Muscle of arm (tissue), 12 donors: ENCODE measurements around the gene TCERG1L. TPM values are rescaled to one million over a fixed set of nuclear protein-coding genes. Genes with fewer than 3 reads are reported as not detected.

Experiments used
- DNase-seq: peaks from one replicate; pipeline ENCODE4 v3.0.0-alpha.2; 2013
- polyA plus RNA-seq, 12 donors: library from polyadenylated mRNA; unstranded; fragments of 120-200 nt; gene quantifications; one replicate each; pipeline ENCODE4 v1.2.1, GENCODE V29; 2013; ENCODE audit not compliant: insufficient read length in 12 of 12

TCERG1L gene
- polyA plus RNA-seq, 12 donors: 0.07 to 3.0 (median 0.19) TPM; not detected in 2

DNA sequence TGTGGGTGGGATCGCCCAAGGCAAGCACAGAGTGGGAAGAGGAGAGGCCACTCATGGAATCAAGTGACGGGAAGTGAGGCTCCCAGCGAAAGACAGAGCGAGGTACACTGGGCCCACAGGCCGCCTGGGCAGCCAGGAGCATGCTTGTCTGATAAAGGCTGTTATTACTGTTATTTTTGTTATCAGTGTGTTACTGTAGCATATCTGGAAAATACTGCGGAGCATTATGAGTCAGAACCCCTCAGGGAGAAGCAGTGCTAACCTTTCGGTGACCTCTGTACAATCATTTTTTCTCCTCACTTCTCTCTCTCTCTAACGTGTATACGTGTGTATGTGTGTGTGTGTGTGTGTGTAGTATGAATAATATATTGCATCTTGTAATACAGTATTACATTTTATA, 3.8 kb upstream of the TCERG1L start:
- no peak for DNase-seq

DNA sequence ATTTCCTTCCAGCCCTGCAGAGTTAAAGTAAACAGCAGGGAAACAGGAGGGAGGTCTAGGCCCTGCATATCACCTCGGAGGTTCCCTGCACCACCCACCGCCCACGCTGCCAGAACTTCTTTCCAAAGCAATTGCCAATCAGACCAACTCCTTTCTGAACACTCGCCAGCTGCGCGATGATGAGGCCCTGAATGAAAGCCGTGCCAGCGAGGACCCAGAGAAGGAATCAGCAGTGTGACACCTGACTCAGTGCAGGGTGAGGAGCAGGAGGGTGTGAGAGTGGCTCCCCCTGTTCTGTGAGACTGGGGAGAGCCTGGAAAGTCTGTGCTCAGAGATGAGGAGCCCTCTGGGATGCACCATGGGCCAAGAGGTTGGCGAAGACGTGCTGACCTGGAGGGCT, 3.3 kb upstream of the TCERG1L start:
- no peak for DNase-seq

DNA sequence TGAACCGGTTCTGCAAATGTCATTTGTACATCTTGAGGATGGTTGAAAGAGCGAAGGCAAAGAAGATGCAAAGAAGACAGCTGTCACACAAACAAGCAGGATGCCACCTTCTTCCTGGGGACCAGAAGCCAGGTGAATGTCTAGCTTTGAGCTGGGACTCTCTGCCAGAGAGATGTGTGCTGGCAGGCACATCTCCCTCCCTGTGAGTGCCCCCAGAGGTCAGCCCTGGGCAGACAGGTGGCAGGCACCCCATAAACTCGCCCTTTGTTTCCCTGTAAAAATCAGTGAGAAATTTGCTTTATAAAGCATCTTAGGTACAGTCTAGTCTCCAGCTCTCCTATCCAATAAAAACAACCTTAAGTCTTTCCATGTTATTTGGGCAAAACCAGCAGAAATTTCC, 2.6 kb upstream of the TCERG1L start:
- DNase-seq: no peak

DNA sequence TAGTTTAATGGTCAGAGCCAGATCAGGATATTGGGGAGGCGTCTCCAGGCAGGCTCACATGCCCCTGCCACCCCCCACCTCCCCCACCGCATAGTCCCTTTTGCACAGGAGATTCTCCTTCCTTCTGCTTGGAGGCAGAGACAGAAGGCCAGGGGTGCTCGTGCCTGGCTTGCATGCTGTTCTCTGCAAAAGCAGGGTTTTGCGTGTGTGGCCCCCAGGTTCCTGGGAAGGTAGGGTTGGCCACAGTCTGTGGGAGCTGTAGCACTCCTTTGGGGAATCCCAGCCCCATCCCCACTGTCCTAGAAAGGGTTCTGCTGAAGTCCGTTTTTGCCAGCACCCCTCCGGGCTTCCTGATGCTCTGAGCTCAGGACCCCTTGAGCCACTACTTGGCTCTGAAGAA, 1.9 kb upstream of the TCERG1L start:
- DNase-seq: no peak

DNA sequence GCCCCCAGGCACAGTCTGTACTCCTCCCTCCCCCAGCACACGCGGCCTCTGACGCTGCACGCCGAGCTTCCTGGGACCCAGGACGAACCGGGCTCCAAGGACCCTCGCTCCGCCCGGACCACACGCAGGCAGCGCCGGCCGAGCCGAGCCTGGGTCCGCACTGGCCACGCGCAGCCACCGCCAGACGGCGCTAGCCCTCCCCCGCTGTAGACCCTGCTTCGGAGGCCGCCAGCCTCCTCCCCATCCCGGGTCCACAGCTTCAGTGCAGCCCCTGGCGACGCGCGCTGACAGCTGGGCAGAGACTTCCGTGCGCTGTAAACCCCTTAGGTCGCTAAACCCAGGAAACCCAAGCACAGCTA, 936 bp upstream of the TCERG1L start:
- DNase-seq: peak; percentile 31

DNA sequence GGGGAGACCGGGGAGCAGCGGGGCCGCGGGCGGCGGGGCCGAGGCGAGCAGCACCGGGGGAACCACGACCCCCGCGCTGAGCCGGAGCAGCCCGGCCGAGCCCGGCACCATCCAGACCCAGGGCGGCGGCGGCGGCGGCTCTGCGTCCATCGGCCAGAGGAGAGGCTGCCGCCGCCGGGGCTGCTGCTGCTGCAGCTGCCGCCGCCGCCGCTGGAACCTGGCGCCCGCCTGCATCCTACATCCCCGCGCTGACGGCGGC, 190 bp downstream of the TCERG1L start:
- DNase-seq: no peak

DNA sequence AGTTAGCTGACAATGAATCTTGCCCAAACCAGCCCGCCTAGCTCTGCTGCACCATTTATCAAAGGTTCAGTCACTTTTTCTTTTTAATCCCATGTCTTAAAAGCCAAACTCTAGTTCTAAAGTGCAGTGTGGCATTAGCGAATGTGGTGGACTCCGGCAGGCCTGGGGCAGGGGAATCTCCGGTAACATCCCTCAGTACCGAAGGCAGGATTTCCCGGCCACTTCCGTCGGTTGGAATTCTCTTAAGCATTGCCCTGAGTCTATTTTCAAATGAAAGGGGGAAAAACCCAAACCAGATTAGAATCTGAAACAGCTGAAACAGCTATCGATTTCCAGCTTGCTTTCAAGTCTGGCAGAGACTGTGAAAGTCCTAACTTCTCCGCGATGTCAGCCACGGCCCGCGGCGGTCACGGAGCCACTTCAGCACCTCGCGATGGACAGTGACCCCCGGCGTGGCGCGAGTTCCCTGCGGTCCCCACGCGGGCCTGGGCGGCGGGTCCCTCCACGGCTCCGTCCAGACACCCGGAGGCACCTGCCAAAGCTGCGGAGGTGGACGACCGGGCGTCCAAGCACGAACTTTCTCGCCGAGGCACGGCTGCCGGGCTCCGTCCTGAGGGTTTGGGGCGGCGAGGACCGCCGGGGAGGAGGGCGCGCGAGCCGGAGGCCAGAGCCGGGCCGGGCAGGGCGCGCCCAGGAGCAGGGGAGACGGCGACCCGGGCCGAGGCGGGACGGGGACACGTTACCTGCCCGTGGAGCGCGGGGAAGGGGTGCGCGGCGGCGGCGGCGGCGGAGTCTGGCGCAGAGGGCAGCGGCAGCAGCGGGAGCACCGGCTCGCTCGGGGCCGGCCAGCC, 745 bp downstream of the TCERG1L start:
- no peak for DNase-seq

DNA sequence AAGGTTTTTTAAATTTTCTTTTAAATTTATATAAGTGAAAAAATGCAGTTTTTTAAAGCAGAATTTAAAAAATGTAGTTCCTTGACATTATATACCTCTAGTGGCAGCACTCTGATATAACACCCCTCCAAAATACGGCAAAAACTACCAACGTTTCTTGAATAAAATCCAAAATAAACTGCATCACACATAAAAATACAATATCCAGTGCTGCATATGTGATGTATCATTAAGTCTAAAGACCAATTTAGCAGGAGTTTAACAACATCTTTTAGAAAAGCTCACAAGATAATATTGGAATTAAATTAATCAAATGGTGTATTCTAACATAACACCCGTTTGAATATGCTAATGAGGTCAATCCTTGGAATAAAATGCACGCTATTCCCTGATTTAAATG, 1.4 kb downstream of the TCERG1L start:
- DNase-seq: no peak

DNA sequence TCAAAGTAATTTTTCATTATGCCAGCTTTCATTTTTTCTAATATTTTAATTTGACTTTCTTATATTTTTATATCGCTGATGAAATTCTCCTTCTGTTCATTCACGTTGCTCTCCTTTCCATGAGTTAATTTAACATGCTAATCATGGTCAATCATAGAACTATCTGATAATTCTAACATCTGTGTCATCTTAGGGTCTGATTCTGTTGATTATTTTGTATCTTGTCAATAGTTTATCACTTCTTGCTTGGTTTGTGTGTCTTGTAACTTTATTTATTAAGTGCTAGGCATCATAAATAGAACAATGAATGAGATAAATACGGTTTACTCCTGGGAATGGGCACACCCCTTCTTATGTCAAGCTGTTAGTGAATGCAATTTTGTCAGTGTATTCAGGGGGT, 11.0 kb downstream of the TCERG1L start:
- DNase-seq: no peak

DNA sequence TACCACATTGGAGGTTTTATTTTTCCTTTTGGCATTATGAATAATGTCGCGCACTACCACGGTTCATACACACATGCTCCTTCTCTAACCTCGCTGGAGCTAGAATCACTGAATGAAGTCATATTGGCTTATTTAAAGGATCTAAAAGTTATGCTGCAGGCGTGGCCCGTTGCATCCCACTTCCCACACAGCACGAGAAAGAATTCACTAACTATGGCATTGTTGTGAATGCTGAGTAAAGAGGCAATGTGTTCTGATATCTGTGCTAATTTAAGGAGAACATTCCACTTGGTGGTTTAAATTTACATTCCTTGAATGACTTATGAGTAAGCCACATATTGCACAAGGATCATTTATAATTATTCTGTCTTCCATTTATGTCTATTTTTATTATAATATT, 20.7 kb downstream of the TCERG1L start:
- no peak for DNase-seq

DNA sequence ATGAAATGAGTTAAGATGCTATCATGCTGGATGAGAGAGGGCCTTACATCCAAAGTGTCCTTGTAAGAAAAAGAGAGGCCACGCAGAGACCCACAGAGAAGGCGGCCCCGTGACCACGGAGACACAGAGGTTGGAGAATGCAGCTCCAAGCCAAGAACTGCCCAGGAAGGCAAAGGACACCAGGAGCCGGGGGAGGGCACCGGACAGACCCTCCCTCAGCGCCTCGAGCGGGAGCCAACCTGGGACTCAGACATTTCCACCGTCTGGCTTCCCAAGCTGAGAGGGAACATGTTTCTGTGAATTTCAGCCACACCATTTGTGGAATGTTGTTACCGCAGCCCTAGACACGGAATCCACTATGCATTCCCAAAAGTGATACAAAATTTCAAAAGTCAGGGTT, 22.9 kb downstream of the TCERG1L start:
- no peak for DNase-seq

DNA sequence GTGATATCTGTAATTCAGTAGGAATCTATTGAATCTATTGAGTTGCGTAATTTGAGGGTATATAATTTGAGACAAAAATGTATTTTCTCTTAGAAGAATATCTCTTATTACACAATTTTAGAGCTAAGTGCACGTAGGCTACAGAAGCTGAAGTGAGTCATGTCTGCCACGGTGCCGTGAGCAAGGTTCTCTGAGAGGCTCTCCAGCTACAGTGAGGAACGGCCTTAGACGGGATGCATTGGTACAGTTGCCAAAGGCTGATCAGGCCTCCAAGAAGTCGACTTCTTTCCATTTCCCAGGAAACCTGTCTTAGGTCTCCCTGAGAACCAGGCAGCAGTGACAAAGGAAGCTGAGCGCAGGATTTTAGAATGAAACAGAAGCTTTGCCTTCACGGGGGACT, 28.6 kb downstream of the TCERG1L start:
- no peak for DNase-seq

DNA sequence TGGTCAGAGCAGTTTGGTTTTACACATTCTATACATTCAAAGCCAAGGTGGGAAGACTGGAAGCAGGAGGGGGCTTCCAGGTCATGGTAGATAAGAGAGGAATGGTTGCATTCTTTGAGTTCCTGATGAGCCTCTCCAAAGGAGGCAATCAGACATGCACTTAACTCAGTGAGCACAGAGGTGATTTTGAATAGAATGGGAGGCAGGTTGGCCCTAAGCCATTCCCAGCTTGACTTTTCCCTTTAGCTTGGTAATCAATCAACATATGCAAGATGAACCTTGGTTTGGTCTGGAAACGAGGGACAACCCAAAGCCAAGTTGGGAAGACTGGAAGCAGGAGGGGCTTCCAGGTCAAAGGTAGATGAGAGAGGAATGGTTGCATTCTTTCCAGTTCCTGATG, 31.4 kb downstream of the TCERG1L start:
- no peak for DNase-seq

DNA sequence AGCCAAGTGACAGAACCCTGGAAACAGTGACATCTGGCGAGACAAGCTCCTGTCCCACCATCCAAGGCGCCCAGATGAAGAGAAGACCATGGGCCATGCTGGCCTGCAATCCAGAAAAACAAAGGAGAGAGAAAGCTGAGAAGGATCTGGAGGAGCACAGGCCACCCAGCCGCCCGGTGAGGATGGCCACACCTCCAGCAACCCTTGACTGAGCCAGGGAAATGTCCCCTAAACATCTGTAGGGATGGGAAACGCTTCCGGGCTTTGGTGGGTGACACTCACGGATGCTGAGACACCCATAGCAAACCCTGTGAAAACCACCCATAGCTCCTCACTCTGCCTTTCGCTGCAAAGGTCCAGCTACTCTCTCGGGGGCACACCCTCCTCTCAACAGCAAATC, 32.0 kb downstream of the TCERG1L start:
- no peak for DNase-seq

DNA sequence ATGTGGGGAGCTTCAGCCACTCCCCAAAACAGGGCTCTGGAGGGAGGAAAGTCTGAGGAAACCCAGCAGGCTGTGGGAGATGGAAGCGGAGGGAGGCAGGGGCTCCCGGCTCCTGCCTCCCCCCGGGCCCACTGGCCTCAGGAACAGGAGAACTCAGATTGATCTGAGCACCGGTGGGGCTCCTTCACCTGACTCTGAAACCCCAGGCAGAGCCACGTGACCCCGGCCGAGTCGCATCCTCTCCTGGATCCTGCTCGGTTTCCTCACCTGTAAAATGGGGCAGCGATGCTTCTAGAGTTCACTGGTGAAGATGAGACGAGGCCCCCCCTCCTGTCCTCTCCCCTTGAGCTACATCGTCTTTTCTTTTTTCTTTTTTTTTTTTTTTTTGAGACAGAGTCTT, 33.6 kb downstream of the TCERG1L start:
- DNase-seq: no peak

DNA sequence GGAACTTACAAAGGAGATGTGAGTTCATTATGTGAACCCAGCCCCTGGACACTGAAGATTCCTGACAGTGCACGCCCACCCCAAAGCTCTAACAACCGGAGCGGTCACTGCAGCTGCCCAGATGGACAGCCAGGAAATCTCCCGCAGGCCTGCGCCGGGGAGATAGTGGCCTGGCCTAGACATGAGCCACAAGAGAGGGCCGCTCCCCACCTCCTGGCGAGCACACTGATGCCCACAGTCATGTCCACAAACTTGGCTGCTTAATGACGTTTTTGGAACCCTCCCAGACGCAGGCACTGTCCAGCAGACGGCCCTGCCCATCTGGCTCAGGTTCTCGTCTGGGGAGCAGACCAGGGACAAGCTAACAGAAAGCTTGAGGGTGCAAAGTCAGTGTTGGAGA, 34.2 kb downstream of the TCERG1L start:
- no peak for DNase-seq

DNA sequence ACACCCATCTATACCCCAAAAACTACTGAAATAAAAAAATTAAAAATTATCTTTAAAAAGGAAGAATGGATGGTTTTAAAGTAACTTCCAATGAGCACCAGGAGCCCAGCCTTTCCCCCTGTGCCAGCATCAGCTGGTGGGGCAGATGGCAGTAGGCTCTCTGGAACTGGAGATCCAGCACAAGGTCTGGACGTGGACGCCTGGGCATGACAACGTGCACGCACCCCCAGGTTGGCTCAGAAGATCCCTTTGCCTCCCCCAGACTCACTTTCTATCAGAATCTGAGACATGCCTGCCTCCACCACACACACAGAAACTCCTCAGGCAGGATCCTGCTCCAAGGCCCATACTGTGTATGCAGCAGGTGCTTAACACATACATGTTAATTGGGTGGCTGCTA, 35.8 kb downstream of the TCERG1L start:
- no peak for DNase-seq

DNA sequence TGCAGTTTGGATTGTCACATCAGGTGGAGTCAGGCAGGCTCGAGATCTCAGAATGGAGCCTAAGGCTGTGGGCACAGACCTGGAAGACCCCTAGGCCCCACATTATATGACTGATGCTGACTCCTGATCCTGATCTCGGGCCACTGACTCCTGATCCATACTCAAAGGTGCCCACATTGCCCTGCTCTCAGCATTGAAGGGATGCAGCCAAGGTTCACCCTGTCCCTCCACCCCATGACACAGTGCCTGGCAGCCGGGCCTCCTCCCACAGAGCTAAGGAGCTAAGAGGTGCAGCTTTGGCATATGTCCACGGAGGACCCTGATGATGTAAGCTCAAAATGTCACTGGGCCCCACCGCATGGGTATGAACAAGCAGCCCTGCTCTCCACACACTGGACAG, 36.6 kb downstream of the TCERG1L start:
- DNase-seq: no peak

DNA sequence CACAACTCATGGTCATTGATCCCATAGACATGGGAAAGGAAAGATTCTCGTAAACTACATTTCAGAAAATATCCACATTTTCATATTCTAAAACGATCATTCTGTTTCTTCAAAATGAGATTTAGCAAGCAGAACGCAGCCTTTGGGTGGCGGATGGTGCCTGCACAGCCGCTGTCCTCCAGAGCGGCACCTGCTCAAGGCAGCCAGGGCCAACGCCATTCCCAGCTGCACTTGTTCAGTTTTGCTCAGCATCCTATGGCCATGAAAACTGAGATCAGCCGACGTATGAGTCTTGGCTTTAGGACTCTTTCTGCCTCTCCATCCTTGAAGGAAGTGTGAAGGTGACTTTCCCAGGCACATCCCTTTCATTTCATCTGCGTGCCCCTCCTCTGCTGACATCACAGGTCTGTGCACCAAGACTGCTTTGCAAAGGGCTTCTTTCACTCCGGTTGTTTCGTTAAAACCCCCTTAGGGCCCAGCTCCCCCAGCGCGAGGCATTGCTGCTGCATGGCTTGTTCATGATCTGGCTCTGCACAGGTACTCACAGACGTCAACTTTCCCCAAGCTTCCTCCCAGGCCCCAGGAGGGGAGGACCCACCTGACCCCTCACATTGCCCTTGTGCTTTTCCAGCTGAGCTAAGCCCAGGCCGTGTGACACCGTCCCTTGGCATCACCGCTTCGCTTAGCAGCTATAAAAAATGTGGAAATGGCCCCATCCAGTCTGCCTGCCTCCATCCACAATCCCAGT, 37.2 kb downstream of the TCERG1L start:
- no peak for DNase-seq

DNA sequence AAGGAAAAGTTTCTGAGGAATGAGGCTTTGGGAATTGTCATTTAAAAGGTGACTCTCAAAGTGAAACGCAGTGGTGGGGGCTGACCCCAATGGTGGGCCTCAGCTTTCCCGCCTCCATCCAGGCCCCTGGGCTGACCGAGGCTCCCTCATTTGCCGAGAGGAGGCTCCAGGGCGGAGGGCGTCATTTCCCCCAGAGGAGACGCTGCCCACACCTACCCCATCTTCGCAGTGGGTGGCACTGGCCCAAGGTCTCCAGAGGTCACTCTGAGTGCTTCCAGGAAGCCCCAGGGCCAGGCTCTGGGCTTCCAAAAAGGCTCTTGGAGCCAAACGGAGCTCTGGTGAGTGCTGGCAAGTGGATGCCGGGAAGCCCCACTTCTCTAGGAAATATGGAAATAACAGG, 38.0 kb downstream of the TCERG1L start:
- no peak for DNase-seq

DNA sequence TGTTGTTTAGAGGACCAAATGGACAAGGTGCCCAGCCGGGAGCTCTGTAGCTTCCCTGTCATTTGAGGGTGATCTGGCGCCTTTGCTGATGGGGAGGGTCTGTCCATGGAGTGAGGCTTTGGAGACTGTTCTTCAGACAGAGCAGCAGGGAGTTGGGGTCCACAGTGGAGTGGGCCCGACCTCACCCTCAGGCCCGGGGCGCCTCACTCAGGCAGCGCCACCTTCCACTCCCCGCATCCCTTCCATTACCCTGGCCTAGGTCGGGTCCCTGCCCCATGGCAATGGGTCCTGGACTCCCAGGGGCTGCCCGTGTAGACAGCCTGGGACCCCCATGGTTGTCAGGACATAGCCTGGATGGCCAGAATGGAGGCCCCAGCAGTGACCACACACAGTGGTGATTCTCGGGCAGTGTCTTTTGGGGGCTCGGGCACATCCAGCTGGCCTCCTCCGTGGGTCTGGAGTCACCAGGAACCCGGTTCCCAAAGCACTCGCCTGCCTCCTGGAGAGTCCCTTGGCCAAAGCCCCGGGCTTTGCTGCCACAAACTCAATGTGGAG, 38.5 kb downstream of the TCERG1L start:
- DNase-seq: no peak

DNA sequence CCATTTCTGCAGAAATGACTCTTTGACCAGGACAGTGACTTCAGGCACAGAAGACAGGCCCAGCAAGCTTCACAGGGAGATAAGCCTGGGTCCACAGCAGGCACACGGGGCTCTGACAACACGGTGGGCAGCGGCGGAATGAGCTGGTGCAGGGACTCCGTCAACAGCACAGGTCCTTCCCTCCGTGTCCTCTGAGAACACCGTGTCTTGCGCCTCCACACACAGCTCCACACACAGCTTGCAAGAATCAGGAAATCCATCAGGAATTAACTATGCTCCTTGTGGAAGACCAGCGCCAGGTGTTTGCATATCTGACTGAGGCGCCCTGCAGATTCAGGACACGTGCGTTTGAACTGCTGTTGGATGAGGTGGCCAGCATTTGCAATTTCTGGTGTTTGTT, 39.6 kb downstream of the TCERG1L start:
- no peak for DNase-seq

DNA sequence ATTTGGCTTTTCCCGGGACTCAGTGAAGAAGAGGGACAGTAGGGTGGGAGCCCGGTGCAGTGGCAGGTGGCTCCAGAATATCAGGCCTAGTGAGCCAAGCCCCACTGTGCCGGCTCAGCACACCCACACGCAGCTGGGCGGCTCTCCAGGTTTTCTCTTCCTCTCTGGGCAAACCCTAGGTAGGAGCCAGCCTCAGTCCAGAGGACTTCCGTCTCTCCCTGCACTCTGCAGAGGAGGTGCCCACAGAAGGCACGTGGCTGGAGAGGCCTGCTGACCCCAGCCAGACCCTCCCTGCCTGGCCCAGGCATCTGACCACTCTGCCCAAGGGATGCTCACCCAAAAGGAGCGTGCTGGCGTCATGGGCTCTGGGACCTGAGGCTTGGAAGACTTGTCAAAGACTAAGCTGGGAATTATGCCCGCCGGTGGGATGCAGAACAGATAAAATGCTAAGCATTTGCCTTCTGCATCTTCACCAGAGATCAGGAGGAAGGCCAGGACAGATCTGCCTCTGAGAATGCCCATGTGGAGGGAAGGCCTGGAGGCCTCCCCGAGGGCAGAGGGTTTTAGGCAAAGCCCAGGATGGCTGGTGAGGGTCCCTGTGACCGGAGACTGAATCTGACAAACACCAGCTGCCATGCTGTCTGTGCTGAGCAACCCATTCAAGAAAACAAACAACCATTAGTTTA, 40.2 kb downstream of the TCERG1L start:
- no peak for DNase-seq
